Peyer's patch (tissue), 4 donors: ENCODE data around the gene EXOSC7.

Experiments used
- POLR2A ChIP-seq, 2 donors: fragments of 450-650 bp; IDR thresholded peaks; one replicate each; pipeline ENCODE4 v1.5.1; 2017; ENCODE audit warnings: antibody characterized with exemption in 2 of 2, mild to moderate bottlenecking in 2 of 2, moderate library complexity in 2 of 2
- TF ChIP-seq, protein P1 (sequence below), 6 experiments: fragments of 450-650 bp in 4 of 6; fragments of 200-600 bp in 2 of 6; sonication (generic) in 1 of 6; IDR thresholded peaks; one replicate each; pipeline ENCODE4 v1.5.1; 2017 to 2019; ENCODE audit warnings: antibody characterized with exemption in 6 of 6, mild to moderate bottlenecking in 3 of 6, moderate library complexity in 1 of 6

DNA sequence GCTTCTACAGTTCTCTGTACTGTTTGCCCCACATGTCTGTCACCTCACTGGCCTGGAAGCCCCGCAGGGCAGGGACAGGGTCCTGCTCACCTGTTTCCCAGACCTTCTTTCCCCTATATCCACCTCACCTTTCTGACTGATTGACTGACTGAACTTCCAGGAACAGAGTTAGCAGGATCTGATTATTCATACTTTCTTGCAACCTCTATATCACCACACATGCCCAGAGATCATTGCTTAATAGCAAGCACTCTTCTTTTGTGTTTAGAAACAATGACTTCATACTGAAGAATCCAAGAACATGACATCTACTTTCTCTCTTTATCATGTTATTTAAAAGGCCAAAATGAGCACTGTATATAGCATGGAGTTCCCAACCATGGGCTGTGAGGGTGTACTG lies 32.1 kb downstream of the EXOSC7 start:
- no peak for TF ChIP-seq POLR2A (IDR thresholded peaks at IDR 0.05)
- TF ChIP-seq, protein P1, sequence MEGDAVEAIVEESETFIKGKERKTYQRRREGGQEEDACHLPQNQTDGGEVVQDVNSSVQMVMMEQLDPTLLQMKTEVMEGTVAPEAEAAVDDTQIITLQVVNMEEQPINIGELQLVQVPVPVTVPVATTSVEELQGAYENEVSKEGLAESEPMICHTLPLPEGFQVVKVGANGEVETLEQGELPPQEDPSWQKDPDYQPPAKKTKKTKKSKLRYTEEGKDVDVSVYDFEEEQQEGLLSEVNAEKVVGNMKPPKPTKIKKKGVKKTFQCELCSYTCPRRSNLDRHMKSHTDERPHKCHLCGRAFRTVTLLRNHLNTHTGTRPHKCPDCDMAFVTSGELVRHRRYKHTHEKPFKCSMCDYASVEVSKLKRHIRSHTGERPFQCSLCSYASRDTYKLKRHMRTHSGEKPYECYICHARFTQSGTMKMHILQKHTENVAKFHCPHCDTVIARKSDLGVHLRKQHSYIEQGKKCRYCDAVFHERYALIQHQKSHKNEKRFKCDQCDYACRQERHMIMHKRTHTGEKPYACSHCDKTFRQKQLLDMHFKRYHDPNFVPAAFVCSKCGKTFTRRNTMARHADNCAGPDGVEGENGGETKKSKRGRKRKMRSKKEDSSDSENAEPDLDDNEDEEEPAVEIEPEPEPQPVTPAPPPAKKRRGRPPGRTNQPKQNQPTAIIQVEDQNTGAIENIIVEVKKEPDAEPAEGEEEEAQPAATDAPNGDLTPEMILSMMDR (IDR thresholded peaks at IDR 0.05), result no peak
